ENCODE data around the gene COQ5.
"Not testable (repeated sequence)": the region's sequence is repeated elsewhere in the genome, so short reads cannot be mapped to it uniquely, and the experiment has no call there.

COQ5 gene

DNA sequence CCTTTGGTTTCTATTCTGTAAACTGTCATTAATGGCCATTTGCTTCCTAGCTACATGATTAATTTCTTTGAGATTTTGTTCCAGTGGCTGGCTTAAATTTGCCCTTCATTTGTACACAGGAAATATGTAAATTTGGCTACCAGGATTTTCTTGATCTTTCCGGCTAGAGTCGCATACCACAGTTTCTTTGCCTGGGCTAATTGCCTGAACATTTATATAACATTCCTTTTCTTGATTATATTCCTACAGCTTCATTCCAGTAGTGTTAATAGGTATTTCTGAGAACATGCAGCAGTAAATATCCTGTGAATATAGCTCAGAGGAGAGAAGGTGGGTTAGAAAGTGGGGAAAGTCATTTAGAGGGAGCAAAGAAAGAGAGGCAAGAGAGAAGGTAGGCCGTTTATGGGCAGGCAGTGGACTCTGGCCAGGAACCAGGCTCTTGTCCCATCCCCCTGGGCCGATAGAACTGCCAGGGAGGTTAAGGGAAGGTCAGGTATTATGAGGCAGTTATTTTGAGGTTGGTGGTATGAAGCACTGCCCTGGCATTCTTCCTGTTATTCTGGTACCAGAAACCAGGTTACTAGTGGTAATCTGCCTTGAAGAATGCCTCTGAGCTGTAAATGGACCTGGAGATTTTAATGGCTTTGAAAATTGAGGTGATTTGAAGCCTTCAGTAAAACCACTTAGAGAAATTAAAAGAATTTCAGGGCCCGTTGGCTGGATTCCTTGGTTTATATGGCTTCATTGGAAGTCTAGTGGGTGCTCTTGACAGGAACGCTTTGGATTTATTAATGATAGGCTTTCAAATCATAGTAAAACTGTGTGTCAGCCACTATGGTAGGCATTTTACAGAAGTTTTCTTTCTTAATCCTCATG is 9.6 kb upstream of the COQ5 start:
- Mint-ChIP-seq H3K9me3 (no peaks in the 10 kb centered on the region), H3K4me1 (ENCODE audit: low read depth in 2 of 2) (peaks cover 44 to 48% of the 10 kb centered on the region in 2 donors), H3K36me3 (ENCODE audit: insufficient read depth) (peaks cover 43% of the 10 kb centered on the region), H3K27ac (peak overlapping the region; percentile 59 to 85), H3K27me3 (no peaks in the 10 kb centered on the region), H3K4me3 (peak overlapping the region; percentile 98 to 99)
- ATAC-seq (replicated peaks) (no peak), DNase-seq (no peak)

DNA sequence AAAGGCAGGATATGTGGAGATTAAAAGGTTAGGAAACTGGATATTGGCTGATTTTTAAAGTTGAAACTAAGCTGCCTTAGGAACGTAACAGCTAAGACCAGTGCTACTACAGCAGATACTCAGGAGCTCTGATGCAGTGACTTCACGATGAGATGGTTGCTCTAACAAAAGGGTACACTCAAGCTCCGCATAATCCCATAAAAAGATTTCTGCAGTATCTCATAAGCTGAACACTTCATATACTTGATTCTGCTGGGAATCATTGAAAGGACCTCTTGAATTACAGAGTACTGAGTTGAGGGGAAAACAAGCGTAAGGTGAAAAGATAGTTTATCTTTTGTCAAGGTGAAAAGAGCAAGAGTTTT is 8.9 kb upstream of the COQ5 start:
- H3K27ac Mint-ChIP-seq, result peak overlapping the region in 1 of 2 donors; percentile 85
- H3K4me1 Mint-ChIP-seq (ENCODE audit: low read depth in 2 of 2), result peaks cover 44 to 48% of the 10 kb centered on the region in 2 donors
- H3K4me3 Mint-ChIP-seq, result peak overlapping the region; percentile 98 to 99
- H3K36me3 Mint-ChIP-seq (ENCODE audit: insufficient read depth), result peaks cover 40% of the 10 kb centered on the region
- ATAC-seq (replicated peaks), result no peak
- H3K9me3 Mint-ChIP-seq, result no peaks in the 10 kb centered on the region
- no peaks in the 10 kb centered on the region for H3K27me3 Mint-ChIP-seq
- DNase-seq, result no peak

DNA sequence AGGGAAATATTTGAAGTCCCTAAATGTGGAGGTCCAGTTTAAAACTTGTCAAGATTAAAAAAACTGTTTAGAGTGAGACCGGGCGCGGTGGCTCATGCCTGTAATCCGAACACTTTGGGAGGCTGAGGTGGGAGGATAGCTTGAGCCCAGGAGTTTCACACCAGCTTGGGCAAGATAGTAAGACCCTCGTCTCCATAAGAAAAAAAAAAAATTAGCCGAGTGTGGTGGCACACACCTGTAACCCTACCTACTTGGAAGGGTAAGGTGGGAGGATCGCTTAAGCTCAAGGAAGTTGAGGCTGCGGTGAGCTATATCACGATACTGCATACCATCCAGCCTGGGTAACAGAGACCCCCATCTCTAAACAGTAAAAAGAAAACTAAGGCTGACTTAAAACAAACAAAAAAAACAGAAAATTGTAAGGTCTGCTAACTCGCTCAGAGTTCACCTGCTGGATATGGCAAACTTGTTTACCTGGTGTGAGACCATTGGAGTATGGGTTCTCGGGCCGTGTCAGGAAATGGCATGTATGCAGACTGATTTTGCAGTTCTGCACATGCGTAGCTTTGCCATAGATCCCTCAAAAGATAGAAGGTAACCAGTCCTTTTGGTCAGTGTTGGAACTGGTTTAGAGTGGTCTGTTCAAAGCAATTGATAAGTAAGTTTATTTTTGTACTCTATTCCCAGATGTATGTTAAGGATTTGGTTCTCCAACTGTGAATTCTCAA is 7.3 kb upstream of the COQ5 start:
- Mint-ChIP-seq H3K4me1 (ENCODE audit: low read depth in 2 of 2) (peaks cover 39 to 44% of the 10 kb centered on the region in 2 donors), H3K27me3 (no peaks in the 10 kb centered on the region)
- peak; percentile 23 for ATAC-seq (replicated peaks)

DNA sequence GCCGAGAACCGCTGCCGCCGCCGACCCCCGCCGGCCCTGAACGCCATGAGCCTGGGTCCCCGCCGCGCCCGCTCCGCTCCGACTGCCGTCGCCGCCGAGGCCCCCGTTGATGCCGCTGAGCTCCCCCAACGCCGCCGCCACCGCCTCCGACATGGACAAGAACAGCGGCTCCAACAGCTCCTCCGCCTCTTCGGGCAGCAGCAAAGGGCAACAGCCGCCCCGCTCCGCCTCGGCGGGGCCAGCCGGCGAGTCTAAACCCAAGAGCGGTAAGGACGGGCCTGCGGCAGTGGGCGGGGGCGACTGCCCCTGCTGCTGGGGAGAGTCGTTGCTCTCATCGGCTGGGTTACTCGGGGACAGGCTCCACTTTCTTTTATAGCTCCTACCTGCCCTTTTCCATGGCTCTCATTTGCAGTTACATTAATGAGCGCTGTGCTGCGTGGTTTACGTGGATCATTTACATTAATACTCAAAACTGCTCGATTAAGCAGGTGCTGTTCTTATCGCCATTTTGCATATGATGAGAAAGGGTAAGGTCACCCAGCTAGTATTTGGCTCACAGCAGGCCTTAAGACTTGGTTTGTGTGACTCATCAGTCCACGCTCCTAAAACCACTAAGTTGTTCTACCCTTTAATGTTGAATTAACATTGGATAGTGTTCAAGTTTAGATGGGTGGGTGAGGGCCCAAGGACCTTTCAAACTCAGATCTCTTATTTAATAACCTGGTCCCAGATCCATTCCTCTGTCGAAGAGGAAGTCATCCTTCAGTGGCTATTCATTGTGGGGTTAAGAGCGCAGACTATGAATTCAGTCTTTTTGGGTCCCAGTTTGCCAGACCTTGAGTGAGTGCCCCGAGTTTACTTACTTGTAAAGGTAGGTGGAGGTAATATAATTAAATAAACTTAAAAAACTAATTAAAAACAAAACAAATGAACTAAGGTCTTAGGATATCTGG is 6.0 kb upstream of the COQ5 start:
- peak overlapping the region; percentile 97 to 98 for H3K27ac Mint-ChIP-seq
- no peaks in the 10 kb centered on the region for H3K27me3 Mint-ChIP-seq
- peak; percentile 14 to 48 (median 40) for DNase-seq
- H3K9me3 Mint-ChIP-seq, result no peaks in the 10 kb centered on the region
- H3K4me3 Mint-ChIP-seq, result peak overlapping the region; percentile 98 to 99
- peak; percentile 66 for ATAC-seq (replicated peaks)
- peaks cover 21% of the 10 kb centered on the region for H3K36me3 Mint-ChIP-seq (ENCODE audit: insufficient read depth)
- peaks cover 36 to 44% of the 10 kb centered on the region in 2 donors for H3K4me1 Mint-ChIP-seq (ENCODE audit: low read depth in 2 of 2)

More for the DNA sequence above, 7.3 kb upstream of the COQ5 start:
- Mint-ChIP-seq H3K9me3 (no peaks in the 10 kb centered on the region), H3K36me3 (ENCODE audit: insufficient read depth) (peaks cover 27% of the 10 kb centered on the region), H3K27ac (peak overlapping the region; percentile 68 to 76), H3K4me3 (peak overlapping the region; percentile 98 to 99)
- DNase-seq, result no peak

DNA sequence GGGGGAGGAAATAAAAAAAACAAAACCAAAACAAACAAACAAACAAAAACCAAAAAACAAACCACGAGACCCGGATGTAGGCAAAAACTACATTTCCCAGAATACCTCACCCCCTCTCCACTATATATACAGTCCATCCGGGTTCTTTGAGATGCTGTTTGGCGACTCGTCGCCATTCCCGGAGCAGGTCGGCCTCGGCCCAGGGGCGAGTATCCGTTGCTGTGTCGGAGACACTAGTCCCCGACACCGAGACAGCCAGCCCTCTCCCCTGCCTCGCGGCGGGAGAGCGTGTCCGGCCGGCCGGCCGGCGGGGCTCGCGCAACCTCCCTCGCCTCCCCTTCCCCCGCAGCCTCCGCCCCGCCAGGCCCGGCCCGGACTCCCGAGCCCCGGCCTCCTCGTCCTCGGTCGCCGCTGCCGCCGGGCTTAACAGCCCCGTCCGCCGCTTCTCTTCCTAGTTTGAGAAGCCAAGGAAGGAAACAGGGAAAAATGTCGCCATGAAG is 5.3 kb upstream of the COQ5 start, which contains the start of gene RNF10:
TSS of gene RNF10 (plus strand) at position 154 of the 500 bp plus-strand sequence. CDS start 456 bp downstream, outside the sequence.
- ATAC-seq (replicated peaks), result peak; percentile 79
- peak within 1 kb of the TSS; percentile 98 to 99 for H3K4me3 Mint-ChIP-seq
- H3K27ac Mint-ChIP-seq, result peak within 1 kb of the TSS; percentile 97 to 98
- DNase-seq, result peak; percentile 71 to 74 (median 71)
- no peaks in the 10 kb centered on the region for H3K9me3 Mint-ChIP-seq
- H3K27me3 Mint-ChIP-seq, result no peaks in the 10 kb centered on the region
- H3K4me1 Mint-ChIP-seq (ENCODE audit: low read depth in 2 of 2), result peaks cover 39 to 44% of the 10 kb centered on the region in 2 donors
- peaks cover 21% of the 10 kb centered on the region for H3K36me3 Mint-ChIP-seq (ENCODE audit: insufficient read depth)

DNA sequence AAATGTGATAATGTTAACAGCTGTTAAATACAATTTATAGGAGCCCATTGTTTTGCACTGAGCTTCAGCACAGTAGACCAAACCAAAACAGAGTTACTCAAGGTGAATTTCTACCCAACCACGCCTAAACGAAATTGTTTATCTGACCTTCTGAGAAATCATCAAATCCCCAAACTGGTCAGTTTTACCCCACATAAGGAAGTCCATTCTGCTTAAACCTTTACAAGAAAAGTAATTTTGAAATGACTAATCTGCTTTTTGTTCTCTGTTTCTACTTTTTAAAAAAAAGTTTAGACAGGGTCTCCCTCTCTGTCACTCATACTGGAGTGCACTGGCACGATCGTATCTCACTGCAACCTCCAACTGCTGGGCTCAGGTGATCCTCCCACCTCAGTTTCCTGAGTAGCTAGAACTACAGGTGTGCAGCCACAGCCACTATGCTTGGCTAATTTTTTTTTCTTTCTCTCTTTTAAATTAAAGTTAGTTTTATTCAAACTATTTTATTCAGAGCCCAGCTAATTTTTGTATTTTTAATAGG is 3.8 kb upstream of the COQ5 start:
- H3K9me3 Mint-ChIP-seq, result no peaks in the 10 kb centered on the region
- ATAC-seq (replicated peaks) (no peak), DNase-seq (no peak)
- peaks cover 29% of the 10 kb centered on the region for H3K36me3 Mint-ChIP-seq (ENCODE audit: insufficient read depth)
- no peak overlapping the region for H3K27ac Mint-ChIP-seq
- no peak overlapping the region for H3K4me3 Mint-ChIP-seq
- H3K4me1 Mint-ChIP-seq (ENCODE audit: low read depth in 2 of 2), result peaks cover 31 to 35% of the 10 kb centered on the region in 2 donors
- H3K27me3 Mint-ChIP-seq, result no peaks in the 10 kb centered on the region

DNA sequence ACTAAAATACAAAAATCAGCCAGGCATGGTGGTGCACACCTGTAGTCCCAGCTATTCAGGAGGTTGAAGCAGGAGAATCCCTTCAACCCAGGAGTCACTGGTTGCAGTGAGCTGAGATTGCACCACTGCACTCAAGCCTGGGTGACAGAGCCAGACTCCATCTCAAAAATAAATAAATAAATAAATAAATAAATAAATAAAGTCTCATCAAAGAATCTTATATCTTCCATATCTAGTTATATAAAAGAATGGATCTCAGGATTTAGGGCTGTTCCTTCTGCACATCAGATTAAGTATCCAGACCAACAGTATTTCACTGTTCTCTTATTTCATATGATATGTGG is 1.4 kb upstream of the COQ5 start:
- DNase-seq; H3K4me3 Mint-ChIP-seq; H3K27me3 Mint-ChIP-seq; H3K27ac Mint-ChIP-seq; ATAC-seq (replicated peaks); H3K9me3 Mint-ChIP-seq: not testable (repeated sequence)
- Mint-ChIP-seq H3K4me1 (ENCODE audit: low read depth in 2 of 2) (peaks cover 15 to 19% of the 10 kb centered on the region in 2 donors), H3K36me3 (ENCODE audit: insufficient read depth) (peaks cover 27% of the 10 kb centered on the region)

DNA sequence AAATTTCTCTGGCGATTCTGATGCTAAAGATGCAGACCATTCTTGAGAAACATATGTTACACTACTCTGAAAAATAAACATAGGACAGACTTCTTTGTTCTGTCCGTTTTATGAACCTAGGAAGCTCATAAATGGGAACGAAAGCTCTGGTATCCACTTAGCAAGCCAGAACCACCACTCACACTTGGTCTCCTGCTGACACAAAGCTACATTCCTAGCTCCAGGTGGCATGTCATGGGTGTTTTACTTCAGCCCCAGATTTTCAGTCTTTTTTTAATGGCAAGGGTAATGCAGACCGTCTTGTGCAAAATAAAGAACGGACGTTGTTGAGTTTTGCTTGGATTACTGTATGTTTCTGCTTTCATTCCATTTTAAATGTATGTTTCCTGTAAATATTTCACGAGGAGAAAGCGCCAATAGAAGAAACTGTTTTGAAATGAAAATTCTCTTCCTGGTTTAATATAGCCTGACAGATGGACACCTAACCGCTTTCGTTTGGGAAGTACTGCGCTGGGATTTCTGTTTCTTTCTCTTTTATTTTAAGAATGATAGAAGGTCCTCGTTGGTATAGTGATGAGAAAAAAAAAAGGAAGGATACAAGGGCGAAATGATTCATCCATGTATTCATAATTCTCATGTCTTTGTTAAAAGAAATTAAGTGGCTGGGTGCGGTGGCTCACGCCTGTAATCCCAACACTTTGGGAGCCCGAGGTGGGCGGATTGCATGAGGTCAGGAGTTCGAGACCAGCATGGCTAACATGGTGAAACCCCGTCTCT is 871 bp upstream of the COQ5 start:
- Mint-ChIP-seq H3K4me1 (ENCODE audit: low read depth in 2 of 2) (peaks cover 15% of the 10 kb centered on the region in 2 donors), H3K27ac (peak overlapping the region; percentile 98 to 100), H3K27me3 (no peaks in the 10 kb centered on the region), H3K4me3 (peak overlapping the region; percentile 99 to 100), H3K9me3 (no peaks in the 10 kb centered on the region), H3K36me3 (ENCODE audit: insufficient read depth) (peaks cover 24% of the 10 kb centered on the region)
- DNase-seq (no peak), ATAC-seq (replicated peaks) (no peak)

DNA sequence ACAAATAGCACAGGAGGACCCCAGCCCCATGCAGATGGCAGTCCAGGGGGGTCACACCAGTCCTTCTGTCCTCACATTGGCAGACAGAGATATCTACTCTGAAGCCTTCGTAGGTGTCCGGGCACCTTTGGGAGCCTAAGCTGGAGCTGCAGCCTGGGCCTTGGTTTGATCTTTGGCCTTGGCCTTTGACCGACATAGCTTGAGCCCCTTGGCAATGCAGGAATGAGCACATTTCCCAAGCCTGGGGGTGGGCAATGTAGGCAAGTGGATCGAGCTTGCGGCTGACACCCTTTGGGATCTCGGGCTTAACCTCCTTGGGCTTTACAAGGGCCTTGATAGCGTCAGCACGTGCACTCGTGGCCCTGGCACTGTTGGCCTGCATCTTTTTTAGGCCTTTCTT is 6.4 kb downstream of the COQ5 start:
- Mint-ChIP-seq H3K27me3 (no peaks in the 10 kb centered on the region), H3K4me3 (no peak overlapping the region), H3K4me1 (ENCODE audit: low read depth in 2 of 2) (peaks cover 3 to 4% of the 10 kb centered on the region in 2 donors), H3K27ac (no peak overlapping the region), H3K9me3 (no peaks in the 10 kb centered on the region), H3K36me3 (ENCODE audit: insufficient read depth) (peaks cover 14% of the 10 kb centered on the region)
- ATAC-seq (replicated peaks) (no peak), DNase-seq (no peak)

DNA sequence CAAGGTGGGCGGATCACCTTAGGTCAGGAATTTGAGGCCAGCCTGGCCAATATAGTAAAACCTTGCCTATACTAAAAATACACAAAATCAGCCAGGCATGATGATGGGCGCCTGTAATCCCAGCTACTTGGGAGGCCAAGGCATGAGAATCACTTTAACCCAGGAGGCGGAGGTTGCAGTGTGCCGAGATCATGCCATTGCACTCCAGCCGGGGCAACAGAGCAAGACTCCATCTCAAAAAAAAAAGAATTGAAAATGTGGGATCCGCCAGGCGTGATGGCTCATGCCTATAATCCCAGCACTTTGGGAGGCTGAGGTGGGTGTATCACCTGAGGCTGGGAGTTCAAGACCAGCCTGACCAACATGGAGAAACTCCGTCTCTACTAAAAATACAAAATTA is 9.6 kb downstream of the COQ5 start:
- not testable (repeated sequence) for H3K27me3 Mint-ChIP-seq; H3K27ac Mint-ChIP-seq; H3K9me3 Mint-ChIP-seq; DNase-seq; H3K4me1 Mint-ChIP-seq (ENCODE audit: low read depth in 2 of 2); H3K4me3 Mint-ChIP-seq; ATAC-seq (replicated peaks)
- H3K36me3 Mint-ChIP-seq (ENCODE audit: insufficient read depth), result peaks cover 17% of the 10 kb centered on the region

DNA sequence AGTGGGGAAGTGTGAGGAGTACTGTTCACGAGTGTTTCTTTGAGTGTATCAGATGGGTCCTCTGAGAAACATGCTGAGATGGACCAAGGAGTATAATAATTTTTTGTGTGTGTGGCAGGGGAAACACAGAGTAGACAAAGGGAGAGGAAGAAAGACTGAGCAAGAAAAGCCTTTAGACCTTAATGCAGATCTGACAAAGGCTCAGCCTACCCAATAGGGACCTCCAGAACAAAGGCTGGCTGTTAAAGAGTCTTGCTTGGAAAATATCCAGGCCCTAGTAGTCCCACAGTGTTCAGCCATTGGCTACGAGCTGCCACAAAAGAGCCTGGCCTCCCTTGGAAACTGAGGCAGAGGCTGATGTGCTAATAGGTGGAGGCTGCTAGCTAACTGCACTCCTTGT is 13.5 kb downstream of the COQ5 start:
- no peaks in the 10 kb centered on the region for H3K27me3 Mint-ChIP-seq
- no peaks in the 10 kb centered on the region for H3K9me3 Mint-ChIP-seq
- ATAC-seq (replicated peaks), result no peak
- H3K4me1 Mint-ChIP-seq (ENCODE audit: low read depth in 2 of 2), result no peaks in the 10 kb centered on the region
- peaks cover 28% of the 10 kb centered on the region for H3K36me3 Mint-ChIP-seq (ENCODE audit: insufficient read depth)
- no peak overlapping the region for H3K4me3 Mint-ChIP-seq
- DNase-seq, result no peak
- no peak overlapping the region for H3K27ac Mint-ChIP-seq

DNA sequence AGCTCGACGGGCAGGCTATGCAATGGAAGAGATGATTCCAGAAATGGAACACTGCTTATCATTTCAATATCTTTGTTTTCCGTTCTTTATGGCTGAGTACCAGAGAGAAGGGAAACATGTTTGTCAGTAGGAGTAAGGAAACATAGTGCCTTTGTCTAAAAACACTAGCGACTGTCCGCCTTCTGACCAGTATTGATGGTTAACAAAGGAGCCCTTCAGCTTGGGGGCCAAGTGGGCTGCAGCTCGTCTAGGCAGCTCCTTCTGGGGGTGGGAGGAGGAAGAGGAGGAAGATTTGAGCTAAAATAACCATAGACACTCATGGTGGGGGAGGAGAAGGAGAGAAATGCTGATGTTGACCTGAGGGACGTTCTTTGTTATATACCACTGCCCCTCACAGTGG is 15.0 kb downstream of the COQ5 start:
- ATAC-seq (replicated peaks) (no peak), DNase-seq (no peak)
- no peaks in the 10 kb centered on the region for H3K27me3 Mint-ChIP-seq
- no peaks in the 10 kb centered on the region for H3K9me3 Mint-ChIP-seq
- no peaks in the 10 kb centered on the region for H3K4me1 Mint-ChIP-seq (ENCODE audit: low read depth in 2 of 2)
- no peak overlapping the region for H3K4me3 Mint-ChIP-seq
- peaks cover 36% of the 10 kb centered on the region for H3K36me3 Mint-ChIP-seq (ENCODE audit: insufficient read depth)
- peak overlapping the region in 1 of 2 donors; percentile 1 for H3K27ac Mint-ChIP-seq

Data from effector memory CD8-positive, alpha-beta T cell (primary cell).